IMR-90 (cell line): ENCODE data around the gene SH3RF3. TPM values are rescaled to one million over a fixed set of nuclear protein-coding genes. Genes with fewer than 3 reads are reported as not detected.

Experiments used
- ATAC-seq: fragments of 200-7000 bp; cut with Tn5 transposase; 2 replicates; pipeline ENCODE4 v1.9.1; 2020; ENCODE audit warnings: low read depth, mild to moderate bottlenecking, moderate library complexity
- BruUV-seq: library from RNA; stranded (reverse); fragments of 400-500 nt; replicated peaks from 2 replicates; lab custom pipeline; 2021; lab: Mats Ljungman, UMichigan
- CTCF ChIA-PET: fragments of 300-600 bp; formaldehyde crosslinking; extraction: SDS; loops from one replicate; lab custom pipeline; 2021; ENCODE audit warnings: antibody characterized with exemption; lab: Yijun Ruan, JAX
- POLR2A ChIA-PET: fragments of 300-600 bp; sonication (Branson Sonifier 250); formaldehyde crosslinking; loops from one replicate; lab custom pipeline; 2022; ENCODE audit warnings: antibody characterized with exemption; ENCODE audit not compliant: unreplicated experiment; lab: Charles Lee
- DNase-seq: peaks from one replicate; pipeline ENCODE4 v3.0.0; 2013
- H2AFZ ChIP-seq: replicated peaks from 2 replicates; pipeline ENCODE3; 2013; ENCODE audit warnings: low read length, mild to moderate bottlenecking; ENCODE audit not compliant: poor library complexity
- H2AK5ac ChIP-seq: 2 replicates; pipeline ENCODE4 v1.6.1; 2013; ENCODE audit warnings: low read depth, low read length, inconsistent platforms
- H2AK9ac ChIP-seq: replicated peaks from 2 replicates; pipeline ENCODE3; 2013; ENCODE audit warnings: mild to moderate bottlenecking, low read depth, low read length, moderate library complexity; ENCODE audit not compliant: poor library complexity
- H2BK120ac ChIP-seq: 2 replicates; pipeline ENCODE4 v1.6.1; 2013; ENCODE audit warnings: low read depth, low read length, inconsistent platforms
- H2BK15ac ChIP-seq: 3 replicates; pipeline ENCODE4 v1.6.1; 2013; ENCODE audit warnings: low read depth, low read length, inconsistent platforms
- H2BK20ac ChIP-seq: 2 replicates; pipeline ENCODE4 v1.6.1; 2013; ENCODE audit warnings: low read depth, mild to moderate bottlenecking, inconsistent platforms, low read length, moderate library complexity
- H2BK5ac ChIP-seq: 2 replicates; pipeline ENCODE4 v1.6.1; 2013; ENCODE audit warnings: mild to moderate bottlenecking, low read depth, low read length, inconsistent platforms; ENCODE audit not compliant: poor library complexity, severe bottlenecking
- H3K14ac ChIP-seq: replicated peaks from 2 replicates; pipeline ENCODE4 v1.6.1; 2013; ENCODE audit warnings: low read depth, low read length, inconsistent platforms
- H3K18ac ChIP-seq: 2 replicates; pipeline ENCODE4 v1.6.1; 2013; ENCODE audit warnings: low read depth, low read length, control low read depth
- H3K23ac ChIP-seq: 2 replicates; pipeline ENCODE4 v1.6.1; 2013; ENCODE audit warnings: low read depth, low read length, inconsistent platforms
- H3K27ac ChIP-seq: 2 replicates; pipeline ENCODE4 v1.5.1; 2013; ENCODE audit warnings: mild to moderate bottlenecking, control low read depth, low read length; ENCODE audit not compliant: insufficient read depth
- H3K27me3 ChIP-seq: 2 replicates; pipeline ENCODE4 v1.6.1; 2013; ENCODE audit warnings: low read length; ENCODE audit not compliant: control insufficient read depth, insufficient read depth
- H3K36me3 ChIP-seq: 2 replicates; pipeline ENCODE4 v1.6.1; 2013; ENCODE audit warnings: low read length, mixed read lengths; ENCODE audit not compliant: control insufficient read depth, insufficient read depth
- H3K4ac ChIP-seq: 2 replicates; pipeline ENCODE4 v1.6.1; 2013; ENCODE audit warnings: low read depth, low read length, inconsistent platforms
- H3K4me1 ChIP-seq: 2 replicates; pipeline ENCODE4 v1.6.1; 2013; ENCODE audit warnings: low read length, mixed read lengths; ENCODE audit not compliant: control insufficient read depth, insufficient read depth
- H3K4me2 ChIP-seq: 2 replicates; pipeline ENCODE4 v1.6.1; 2013; ENCODE audit warnings: low read depth, mild to moderate bottlenecking, control low read depth, low read length, moderate library complexity
- H3K4me3 ChIP-seq: 2 replicates; pipeline ENCODE4 v1.5.1; 2013; ENCODE audit warnings: low read depth, mild to moderate bottlenecking, control low read depth, low read length, moderate library complexity; ENCODE audit not compliant: insufficient read depth
- H3K56ac ChIP-seq: 2 replicates; pipeline ENCODE4 v1.6.1; 2013; ENCODE audit warnings: low read length, inconsistent platforms; ENCODE audit not compliant: insufficient read depth; ENCODE audit errors: extremely low read depth
- H3K79me1 ChIP-seq, 2 experiments: 2 replicates each; pipeline ENCODE4 v1.6.1; 2013; ENCODE audit warnings: low read length in 2 of 2, inconsistent platforms in 1 of 2, low read depth in 1 of 2
- H3K9ac ChIP-seq: 2 replicates; pipeline ENCODE4 v1.6.1; 2013; ENCODE audit warnings: low read depth, low read length, control low read depth
- H3K9me1 ChIP-seq: 2 replicates; pipeline ENCODE4 v1.6.1; 2013; ENCODE audit warnings: low read length, inconsistent platforms; ENCODE audit not compliant: insufficient read depth
- H3K9me3 ChIP-seq: 2 replicates; pipeline ENCODE4 v1.6.1; 2013; ENCODE audit warnings: low read length; ENCODE audit not compliant: control insufficient read depth, insufficient read depth
- H4K20me1 ChIP-seq: 2 replicates; pipeline ENCODE4 v1.6.1; 2013; ENCODE audit warnings: low read length, inconsistent platforms; ENCODE audit not compliant: insufficient read depth
- H4K5ac ChIP-seq: 2 replicates; pipeline ENCODE4 v1.6.1; 2013; ENCODE audit warnings: mild to moderate bottlenecking, low read depth, low read length, control low read depth
- H4K8ac ChIP-seq, 2 experiments: 2 replicates each; pipeline ENCODE4 v1.6.1; 2013; ENCODE audit warnings: low read depth in 2 of 2, low read length in 2 of 2, control low read depth in 1 of 2, inconsistent platforms in 1 of 2
- H4K91ac ChIP-seq: 2 replicates; pipeline ENCODE4 v1.6.1; 2013; ENCODE audit warnings: low read depth, low read length, inconsistent platforms; ENCODE audit not compliant: insufficient read depth
- BHLHE40 ChIP-seq: fragments of 150-350 bp; IDR thresholded peaks from 2 replicates; pipeline ENCODE4 v1.6.1; 2016; ENCODE audit warnings: mild to moderate bottlenecking, low read depth, low read length
- CEBPB ChIP-seq: IDR thresholded peaks from 2 replicates; pipeline ENCODE4 v1.6.1; 2012; ENCODE audit warnings: low read depth, low read length, improper control_type of control experiment
- CHD1 ChIP-seq: IDR thresholded peaks from 2 replicates; pipeline ENCODE4 v1.6.1; 2012; ENCODE audit warnings: low read depth, low read length, improper control_type of control experiment
- CTCF ChIP-seq: conservative IDR thresholded peaks from 2 replicates; pipeline ENCODE4 v1.5.1; 2012; ENCODE audit warnings: mild to moderate bottlenecking, low read depth, low read length, improper control_type of control experiment
- ELK1 ChIP-seq: fragments of 150-350 bp; IDR thresholded peaks from 2 replicates; pipeline ENCODE4 v1.6.1; 2016; ENCODE audit warnings: low read depth, mild to moderate bottlenecking, low read length, moderate library complexity, borderline replicate concordance
- FOS ChIP-seq: fragments of 150-350 bp; IDR thresholded peaks from 2 replicates; pipeline ENCODE4 v1.6.1; 2016; ENCODE audit warnings: low read depth, low read length
- MAFK ChIP-seq: IDR thresholded peaks from 2 replicates; pipeline ENCODE4 v1.6.1; 2012; ENCODE audit warnings: low read depth, low read length, improper control_type of control experiment
- MAZ ChIP-seq: IDR thresholded peaks from 2 replicates; pipeline ENCODE4 v1.6.1; 2012; ENCODE audit warnings: low read depth, mild to moderate bottlenecking, low read length, improper control_type of control experiment, moderate library complexity, borderline replicate concordance
- MXI1 ChIP-seq: IDR thresholded peaks from 2 replicates; pipeline ENCODE4 v1.6.1; 2012; ENCODE audit warnings: low read depth, mild to moderate bottlenecking, low read length, moderate library complexity, borderline replicate concordance
- NFE2L2 ChIP-seq: fragments of 150-350 bp; IDR thresholded peaks from 2 replicates; pipeline ENCODE4 v1.6.1; 2016; ENCODE audit warnings: low read depth, mild to moderate bottlenecking, low read length
- POLR2A ChIP-seq: IDR thresholded peaks from 2 replicates; pipeline ENCODE4 v1.6.1; 2012; ENCODE audit warnings: mild to moderate bottlenecking, low read depth, low read length
- RAD21 ChIP-seq: IDR thresholded peaks from 2 replicates; pipeline ENCODE4 v1.6.1; 2012; ENCODE audit warnings: low read length, improper control_type of control experiment
- RCOR1 ChIP-seq: IDR thresholded peaks from 2 replicates; pipeline ENCODE4 v1.6.1; 2012; ENCODE audit warnings: mild to moderate bottlenecking, low read length, improper control_type of control experiment; ENCODE audit not compliant: insufficient replicate concordance
- RFX5 ChIP-seq: IDR thresholded peaks from 2 replicates; pipeline ENCODE4 v1.8.0; 2012; ENCODE audit warnings: low read depth, mild to moderate bottlenecking, low read length, moderate library complexity
- SMC3 ChIP-seq: fragments of 150-350 bp; IDR thresholded peaks from 2 replicates; pipeline ENCODE4 v1.6.1; 2016; ENCODE audit warnings: low read depth, mild to moderate bottlenecking, antibody characterized with exemption, low read length, moderate library complexity
- USF2 ChIP-seq: fragments of 150-350 bp; IDR thresholded peaks from 2 replicates; pipeline ENCODE4 v1.6.1; 2017; ENCODE audit warnings: mild to moderate bottlenecking, antibody characterized with exemption, low read length, low read depth
- WGBS, 2 experiments: methylation state at CpG; one replicate each; pipeline versions ENCODE4 v1.1.5 to v1.1.7; 2013; ENCODE audit warnings: missing lambda C conversion rate in 2 of 2; ENCODE audit not compliant: insufficient read length in 1 of 2; ENCODE audit errors: extremely low coverage in 2 of 2; 5-methylcytosine and 5-hydroxymethylcytosine counted together
- dilution Hi-C: fragments of 300-500 bp; cut with HindIII; formaldehyde crosslinking; loops from one replicate; pipeline ENCODE4 v1.14.3; 2018; ENCODE audit warnings: low sequenced_read_pairs; ENCODE audit not compliant: unreplicated experiment
- in situ Hi-C: fragments of 300-500 bp; cut with MboI; formaldehyde crosslinking; loops from 3 replicates; pipeline ENCODE4 v1.14.3; 2019; ENCODE audit warnings: low sequenced_read_pairs, inconsistent platforms, mixed read lengths
- intact Hi-C: fragments of 100-400 bp; cut with micrococcal nuclease; formaldehyde crosslinking; loops from 2 replicates; pipeline ENCODE4 v1.10.0; 2022
- polyA plus RNA-seq, 3 experiments: library from polyadenylated mRNA; depleted of rRNA; stranded (reverse); fragments of >200 nt; gene quantifications; 2 replicates each; pipeline ENCODE4 v1.2.3, GENCODE V29; 2012; ENCODE audit warnings: low replicate concordance in 1 of 3
- total RNA-seq: library from RNA; depleted of rRNA; stranded (reverse); fragments of >200 nt; gene quantifications from 2 replicates; pipeline ENCODE4 v1.2.3, GENCODE V29; 2012

Gene SH3RF3
- total and polyA plus RNA-seq, 2 of the 4 experiments (the other 2 are of a cell fraction), result 3.4 to 5.3 TPM

GRCh38 chr2:109098921-109099273 lies 30.1 kb upstream of the SH3RF3 start:
- Histone ChIP-seq H4K8ac (no peak overlapping the region), H3K36me3 (no peaks in the 10 kb centered on the region), H2BK120ac (no peak overlapping the region), H4K5ac (no peak overlapping the region), H3K23ac (no peak overlapping the region), H2AFZ (no peak overlapping the region), H4K20me1 (no peaks in the 10 kb centered on the region), H3K4me1 (no peaks in the 10 kb centered on the region), H2AK5ac (no peak overlapping the region), H2BK15ac (no peak overlapping the region), H3K79me1 (no peaks in the 10 kb centered on the region), H3K56ac (no peak overlapping the region), H3K4ac (no peak overlapping the region), H3K9me3 (peaks cover 7% of the 10 kb centered on the region), H2BK20ac (no peak overlapping the region), H2AK9ac (no peak overlapping the region), H3K9me1 (no peaks in the 10 kb centered on the region), H4K91ac (no peak overlapping the region), H3K14ac (no peak overlapping the region), H3K27me3 (peaks cover 27% of the 10 kb centered on the region), H3K4me3 (no peak overlapping the region), H3K9ac (no peak overlapping the region), H3K18ac (no peak overlapping the region), H3K4me2 (no peak overlapping the region), H3K27ac (no peak overlapping the region), H2BK5ac (no peak overlapping the region)
- POLR2A ChIA-PET, result no interaction called here
- no peak for ATAC-seq
- BruUV-seq, result no TSS peak
- intact Hi-C loops (no loop called here), dilution Hi-C loops (no loop called here), in situ Hi-C loops (no loop called here)
- WGBS, 2 experiments, result 43% methylated on average over 4 of the region's 7 CpGs; no CpG with 5 or more reads in 1 of the 2 experiments
- no peak for TF ChIP-seq MXI1
- TF ChIP-seq CTCF, result no peak
- TF ChIP-seq BHLHE40, result no peak
- TF ChIP-seq CEBPB, result no peak
- no peak for TF ChIP-seq USF2
- no peak for TF ChIP-seq NFE2L2
- no peak for TF ChIP-seq MAFK
- no peak for TF ChIP-seq SMC3
- TF ChIP-seq MAZ, result no peak
- TF ChIP-seq CHD1, result no peak
- no peak for TF ChIP-seq FOS
- TF ChIP-seq RFX5, result no peak
- TF ChIP-seq RCOR1, result no peak
- no peak for TF ChIP-seq RAD21
- TF ChIP-seq ELK1, result no peak
- TF ChIP-seq POLR2A, result no peak
- CTCF ChIA-PET, result no interaction called here
- no peak for DNase-seq
